ENCODE results near the gene ECT2.
"Not testable (repeated sequence)": the region's sequence is repeated elsewhere in the genome, so short reads cannot be mapped to it uniquely, and the experiment has no call there.

Gene ECT2

DNA sequence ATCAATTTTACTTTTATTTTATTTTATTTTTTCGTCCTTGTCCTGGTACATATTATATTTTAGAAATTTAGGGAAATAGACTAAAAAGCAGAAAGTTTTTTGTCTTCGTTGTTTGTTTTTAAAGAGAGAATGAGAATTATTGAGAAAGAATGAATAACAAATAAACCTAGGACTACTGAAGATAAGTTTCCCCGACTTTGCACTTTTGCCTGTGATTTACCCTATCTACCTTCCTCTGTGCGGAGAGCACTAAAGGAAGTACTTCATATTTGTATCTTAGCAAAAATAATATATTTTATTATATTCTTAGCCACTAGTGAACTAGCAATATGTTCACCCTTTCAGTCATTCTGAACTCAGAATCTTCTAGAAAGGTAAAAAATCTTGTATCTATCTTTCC lies 60.6 kb downstream of the ECT2 start:
- no peak for DNase-seq (ENCODE audit: low read depth)

GRCh38 chr3:172813462-172813861 lies 62.9 kb downstream of the ECT2 start:
- no peak for DNase-seq (ENCODE audit: low read depth)

DNA sequence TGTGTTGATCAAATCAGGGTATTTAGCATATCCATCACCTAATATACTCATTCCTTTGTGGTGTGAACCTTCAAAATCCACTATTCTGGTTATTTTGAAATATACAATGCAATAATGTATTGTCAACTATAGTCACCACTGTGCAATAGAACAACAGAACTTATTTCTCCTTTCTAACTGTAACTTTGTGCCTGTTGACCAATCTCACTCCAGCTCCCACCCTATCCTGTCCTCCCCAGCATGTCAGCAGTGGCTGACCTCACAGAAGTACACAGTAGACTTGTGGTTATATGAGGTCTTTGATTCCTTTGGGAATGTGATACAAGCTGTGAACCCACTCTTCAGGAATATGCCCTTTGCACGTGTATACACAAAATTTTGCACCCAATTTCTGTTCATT lies 64.2 kb downstream of the ECT2 start:
- no peak for DNase-seq (ENCODE audit: low read depth)

- no peak for DNase-seq (ENCODE audit: low read depth)
These were observed 65.3 kb downstream of the ECT2 start for GRCh38 chr3:172815857-172816256.

DNA sequence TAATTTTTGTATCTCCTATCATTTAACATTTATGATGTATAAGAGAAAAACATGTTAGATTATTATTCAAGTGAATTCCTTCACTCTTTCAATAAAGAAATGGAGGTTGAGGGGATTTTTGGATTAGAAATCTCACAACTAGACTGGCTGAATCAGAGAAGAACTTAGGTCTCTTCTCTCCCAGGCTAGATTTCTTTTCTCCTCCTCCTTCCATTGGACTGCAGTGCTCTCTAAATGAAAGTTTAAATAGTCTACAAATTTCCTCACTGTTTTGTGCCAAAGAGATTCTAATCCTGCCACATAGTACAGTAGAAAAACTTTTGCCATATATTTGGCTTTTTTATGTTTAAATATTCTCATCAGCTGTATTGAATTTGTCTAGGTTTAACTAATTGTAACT lies 65.8 kb downstream of the ECT2 start:
- no peak for DNase-seq (ENCODE audit: low read depth)

- DNase-seq (ENCODE audit: low read depth), result no peak
These were observed 66.4 kb downstream of the ECT2 start for GRCh38 chr3:172816968-172817367.

DNA sequence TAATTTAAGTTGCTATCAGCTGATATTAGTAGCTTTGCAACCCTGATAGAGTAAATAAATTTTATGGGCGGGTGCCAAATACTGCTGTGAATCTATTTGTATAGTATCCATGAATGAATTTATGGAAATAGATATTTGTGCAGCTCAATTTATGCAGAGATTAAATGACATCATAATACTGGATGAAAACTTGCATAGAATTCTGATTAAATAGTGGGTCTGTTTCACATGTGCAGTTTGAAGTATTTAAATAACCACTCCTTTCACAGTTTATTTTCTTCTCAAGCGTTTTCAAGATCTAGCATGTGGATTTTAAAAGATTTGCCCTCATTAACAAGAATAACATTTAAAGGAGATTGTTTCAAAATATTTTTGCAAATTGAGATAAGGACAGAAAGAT lies 70.0 kb downstream of the ECT2 start:
- DNase-seq (ENCODE audit: low read depth), result no peak

DNA sequence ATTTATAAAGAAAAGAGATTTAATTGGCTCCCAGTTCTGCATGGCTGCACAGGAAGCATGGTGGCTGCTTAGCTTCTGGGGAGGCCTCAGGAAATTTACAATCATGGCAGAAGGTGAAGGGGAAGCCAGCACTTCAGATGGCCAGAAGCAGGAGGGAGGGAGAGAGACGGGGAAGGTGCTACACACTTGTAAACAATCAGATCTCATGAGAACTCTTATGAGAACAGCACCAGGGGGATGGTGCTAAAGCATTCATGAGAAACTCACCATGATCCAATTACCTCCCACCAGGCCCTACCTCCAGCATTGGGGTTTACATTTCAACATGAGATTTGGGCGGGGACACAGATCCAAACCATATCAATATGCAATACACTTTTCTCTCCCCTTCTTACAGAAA lies 73.7 kb downstream of the ECT2 start:
- DNase-seq (ENCODE audit: low read depth), result no peak

DNA sequence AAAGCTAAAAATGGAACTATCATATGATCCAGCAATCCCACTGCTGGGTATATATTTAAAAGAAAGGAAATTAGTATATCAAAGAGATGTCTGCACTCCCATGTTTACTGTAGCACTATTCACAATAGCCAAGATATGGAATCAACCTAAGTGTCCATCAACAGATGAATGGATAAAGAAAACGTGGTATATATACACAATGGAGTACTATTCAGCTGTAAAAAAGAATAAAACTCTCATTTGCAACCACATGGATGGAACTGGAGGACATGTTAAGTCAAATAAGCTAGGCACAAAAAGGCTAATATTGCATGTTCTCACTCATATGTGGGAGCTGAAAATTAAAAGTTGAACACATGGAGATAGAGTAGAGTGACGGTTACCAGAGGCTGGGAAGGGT lies 76.7 kb downstream of the ECT2 start:
- not testable (repeated sequence) for DNase-seq (ENCODE audit: low read depth)

- no peak for DNase-seq (ENCODE audit: low read depth)
These were observed 82.5 kb downstream of the ECT2 start for GRCh38 chr3:172832983-172833382.

DNA sequence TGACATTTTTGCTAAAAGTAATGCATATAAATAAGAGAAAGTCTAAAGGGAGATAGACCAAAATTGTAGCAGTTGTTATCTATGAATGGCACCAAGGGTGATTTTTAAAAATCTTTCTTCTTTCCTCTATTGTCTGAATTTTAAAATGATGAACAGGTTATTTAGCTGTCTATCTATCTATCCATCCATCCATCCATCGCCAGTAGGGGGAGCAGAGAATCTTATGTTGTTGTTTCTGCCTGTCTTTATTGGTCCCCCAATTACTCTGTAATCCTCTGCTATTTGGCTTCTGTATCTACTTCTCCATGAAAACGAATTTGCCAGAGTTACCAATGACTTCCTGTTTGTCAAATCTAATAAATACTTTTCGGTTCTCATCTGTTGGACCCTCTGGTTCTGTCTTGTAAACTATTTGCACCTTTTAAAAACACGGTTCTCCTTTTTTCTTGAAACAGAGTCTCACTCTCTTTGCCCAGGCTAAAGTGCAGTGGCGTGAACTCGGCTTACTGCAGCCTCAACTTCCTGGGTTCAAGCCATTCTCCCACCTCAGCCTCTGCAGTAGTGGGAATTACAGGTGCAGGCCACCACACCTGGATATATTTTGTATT lies 86.0 kb downstream of the ECT2 start:
- DNase-seq (ENCODE audit: low read depth), result no peak

DNA sequence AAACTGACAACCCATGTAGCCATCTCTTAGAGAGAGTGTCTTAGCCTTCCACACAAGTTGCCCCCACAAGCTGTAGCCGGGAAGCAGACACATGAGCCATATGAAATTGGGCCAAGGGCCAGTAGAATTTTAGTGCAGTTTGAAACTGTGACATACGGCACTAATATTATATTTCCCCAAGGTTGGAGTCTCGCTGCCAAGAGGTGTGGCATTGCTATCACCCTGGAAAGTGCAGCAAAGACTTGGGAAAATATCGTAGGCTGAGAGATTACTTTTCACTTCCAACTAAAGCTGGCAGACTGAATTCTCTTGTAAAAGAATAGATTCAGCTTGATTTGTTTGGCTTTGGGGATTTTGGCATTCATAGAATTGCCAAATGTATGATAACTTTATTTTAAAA lies 89.2 kb downstream of the ECT2 start:
- DNase-seq (ENCODE audit: low read depth), result no peak

DNA sequence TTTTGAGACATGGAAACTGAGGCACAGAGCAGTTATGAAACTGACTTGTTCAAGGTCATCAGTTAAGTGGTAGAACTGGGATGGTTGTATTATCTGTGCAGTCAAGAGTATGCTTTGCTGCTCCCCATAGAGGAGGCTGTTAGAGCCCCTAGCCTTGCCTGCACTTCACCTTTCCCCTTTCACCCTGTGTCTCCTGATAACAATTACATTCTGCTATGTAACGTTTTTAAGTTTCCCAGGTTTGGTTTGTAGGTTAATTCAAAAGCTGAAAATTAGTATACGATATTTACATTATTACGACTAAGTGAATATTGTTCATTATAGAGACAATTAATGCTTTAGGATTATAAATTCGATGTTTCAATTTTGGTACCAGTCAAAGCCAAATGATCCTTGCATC lies 89.9 kb downstream of the ECT2 start:
- no peak for DNase-seq (ENCODE audit: low read depth)

- no peak for DNase-seq (ENCODE audit: low read depth)
These were observed 90.4 kb downstream of the ECT2 start for GRCh38 chr3:172840913-172841312.

DNA sequence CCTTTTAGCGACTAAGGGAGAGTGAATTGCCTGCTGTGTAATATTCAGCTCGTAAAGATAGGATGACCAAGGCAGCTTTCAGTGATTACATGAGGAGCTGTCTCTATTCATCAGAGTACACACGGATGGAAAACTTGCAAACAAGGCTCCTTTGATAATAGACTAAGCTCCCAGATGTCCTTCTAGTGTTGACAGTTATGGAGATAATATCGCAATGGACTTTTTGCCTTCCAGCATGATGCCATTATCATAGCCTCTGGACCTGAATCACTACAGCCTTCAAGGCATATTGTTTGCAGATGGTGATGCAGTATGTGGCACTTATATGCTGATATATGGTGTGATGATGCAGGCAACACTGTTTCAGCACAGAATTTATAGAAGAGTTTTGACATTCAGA lies 93.9 kb downstream of the ECT2 start:
- no peak for DNase-seq (ENCODE audit: low read depth)

DNA sequence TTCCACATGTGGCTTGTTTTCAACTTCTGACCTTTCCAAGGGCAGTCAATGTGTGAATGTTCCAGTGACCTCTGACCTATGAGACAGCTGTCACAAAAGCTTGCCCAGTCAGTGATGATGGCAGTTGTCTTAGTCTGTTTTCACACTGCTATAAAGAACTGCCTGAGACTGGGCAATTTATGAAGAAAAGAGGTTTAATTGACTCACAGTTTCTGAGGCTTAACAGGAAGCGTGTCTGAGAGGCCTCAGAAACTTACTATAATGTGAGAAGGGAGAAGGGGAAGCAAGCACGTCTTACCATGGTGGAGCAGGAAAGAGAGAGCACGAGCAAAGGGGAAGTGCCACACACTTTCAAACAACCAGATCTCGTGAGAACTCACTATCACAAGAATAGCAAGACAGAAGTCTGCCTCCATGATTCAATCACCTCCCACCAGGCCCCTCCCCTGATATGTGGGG lies 95.6 kb downstream of the ECT2 start:
- DNase-seq (ENCODE audit: low read depth), result no peak

DNA sequence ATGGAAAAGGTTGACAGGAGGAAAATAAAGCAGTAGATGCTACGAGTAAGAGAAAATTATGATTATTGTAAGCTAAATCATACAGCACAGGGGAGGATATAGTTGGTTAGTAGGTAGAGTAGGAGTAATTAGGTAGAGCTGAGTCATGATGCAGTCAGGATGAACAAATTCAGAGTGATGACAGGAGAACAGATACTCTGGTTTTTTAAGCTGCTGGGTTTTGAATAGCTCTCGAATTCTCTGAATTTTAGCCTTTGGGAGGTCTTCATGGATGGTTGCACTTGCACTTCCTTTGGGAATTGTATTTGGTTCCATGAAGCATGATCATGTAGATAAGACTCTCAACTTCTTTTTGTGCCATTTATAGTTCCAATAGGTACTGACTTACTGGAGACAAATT lies 96.2 kb downstream of the ECT2 start:
- DNase-seq (ENCODE audit: low read depth), result no peak

DNA sequence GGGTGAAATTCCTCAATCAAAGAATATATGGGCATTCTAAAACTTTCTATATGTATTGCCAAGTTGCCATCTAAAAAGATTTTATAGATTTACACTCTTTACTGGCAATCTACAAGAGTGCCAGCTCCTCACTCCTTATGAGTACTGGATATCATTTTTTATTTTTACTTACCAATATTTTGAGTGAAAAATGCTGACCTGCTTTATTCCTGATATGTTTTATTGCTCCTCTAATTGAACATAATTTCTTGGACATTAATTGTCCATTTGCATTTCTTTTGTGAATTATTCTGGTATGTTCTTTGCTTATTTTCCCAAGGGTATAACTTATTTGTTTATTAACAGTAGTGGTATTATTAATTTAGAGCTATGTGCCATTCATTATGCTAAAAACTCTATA lies 96.8 kb downstream of the ECT2 start:
- no peak for DNase-seq (ENCODE audit: low read depth)

- no peak for DNase-seq (ENCODE audit: low read depth)
These were observed 98.4 kb downstream of the ECT2 start for GRCh38 chr3:172848910-172849309.

GRCh38 chr3:172853005-172853404 lies 102.5 kb downstream of the ECT2 start:
- DNase-seq (ENCODE audit: low read depth), result no peak

GRCh38 chr3:172853921-172854666 lies 103.6 kb downstream of the ECT2 start:
- no peak for DNase-seq (ENCODE audit: low read depth)

DNA sequence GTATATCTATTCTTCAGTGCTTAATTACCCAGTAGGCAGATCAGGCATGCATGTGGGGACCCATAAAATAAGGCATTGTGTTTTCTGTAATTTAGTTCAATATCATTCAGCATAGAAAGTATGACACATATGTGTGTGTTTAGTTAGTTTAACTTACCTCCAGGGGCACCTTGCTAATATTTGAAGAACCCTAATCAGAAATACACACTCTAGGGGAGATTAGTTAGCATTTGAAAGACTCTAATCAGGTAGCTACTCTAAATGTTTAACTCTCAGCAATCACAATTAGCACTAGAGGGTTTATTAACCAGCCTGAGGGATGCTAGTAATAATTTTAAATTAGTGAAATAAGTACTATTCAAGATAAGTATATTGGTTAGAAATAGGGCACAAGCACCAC lies 104.5 kb downstream of the ECT2 start:
- DNase-seq (ENCODE audit: low read depth), result no peak

GRCh38 chr3:172856795-172857742 lies 106.5 kb downstream of the ECT2 start:
- no peak for DNase-seq (ENCODE audit: low read depth)
